AG08395 (cell line): ENCODE data around the gene CNNM2.
"Not testable (repeated sequence)": the region's sequence is repeated elsewhere in the genome, so short reads cannot be mapped to it uniquely, and the experiment has no call there.

ENCODE experiments used
- DNase-seq: peaks from one replicate; pipeline ENCODE4 v3.0.0; 2012; ENCODE audit warnings: mixed read lengths, low spot score

CNNM2 gene

DNA sequence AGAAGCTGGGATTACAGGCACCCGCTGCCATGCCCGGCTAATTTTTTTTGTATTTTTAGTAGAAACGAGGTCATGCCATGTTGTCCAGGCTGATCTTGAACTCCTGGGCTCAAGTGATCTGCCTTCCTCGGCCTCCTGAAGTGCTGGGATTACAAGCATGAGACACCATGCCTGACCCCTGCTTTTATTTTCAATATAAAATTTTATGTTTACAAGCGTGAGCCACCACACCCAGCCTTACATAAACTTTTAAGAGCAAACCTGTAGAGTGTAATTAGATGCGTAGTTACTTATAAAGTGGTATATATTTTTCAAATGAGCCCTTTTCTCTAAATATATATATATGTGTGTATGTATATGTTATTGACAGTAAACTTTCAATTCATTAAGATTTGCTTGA, 8.7 kb downstream of the CNNM2 start:
- DNase-seq = no peak

DNA sequence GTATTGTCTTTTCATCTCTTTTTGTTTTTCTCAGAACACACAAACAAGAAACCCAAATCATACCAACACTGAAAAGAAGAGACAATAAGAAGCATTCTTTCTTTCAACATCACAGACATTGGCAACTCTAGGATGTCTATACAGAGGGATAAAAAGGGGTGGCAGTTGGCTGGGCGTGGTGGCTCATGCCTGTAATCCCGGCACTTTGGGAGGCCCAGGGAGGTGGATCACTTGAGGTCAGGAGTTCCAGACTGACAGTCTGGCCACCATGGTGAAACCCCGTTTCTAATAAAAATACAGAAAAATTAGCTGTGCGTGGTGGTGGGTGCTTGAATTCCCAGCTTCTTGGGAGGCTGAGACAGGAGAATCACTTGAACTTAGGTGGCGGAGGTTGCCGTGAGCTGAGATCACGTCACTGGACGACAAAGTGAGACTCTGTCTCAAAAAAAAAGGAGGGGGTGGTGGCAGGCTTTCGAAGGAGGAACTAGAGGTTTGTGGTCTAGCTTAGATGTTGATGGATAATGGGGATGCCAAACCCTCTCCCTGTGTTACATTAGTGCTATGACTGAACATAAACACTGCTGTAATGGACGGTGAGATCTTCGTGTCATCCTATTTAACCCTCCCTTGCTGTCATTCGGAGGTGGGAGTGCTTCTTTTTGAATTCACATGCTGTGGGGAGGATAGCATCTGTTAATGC, 9.4 kb downstream of the CNNM2 start:
- DNase-seq = no peak

DNA sequence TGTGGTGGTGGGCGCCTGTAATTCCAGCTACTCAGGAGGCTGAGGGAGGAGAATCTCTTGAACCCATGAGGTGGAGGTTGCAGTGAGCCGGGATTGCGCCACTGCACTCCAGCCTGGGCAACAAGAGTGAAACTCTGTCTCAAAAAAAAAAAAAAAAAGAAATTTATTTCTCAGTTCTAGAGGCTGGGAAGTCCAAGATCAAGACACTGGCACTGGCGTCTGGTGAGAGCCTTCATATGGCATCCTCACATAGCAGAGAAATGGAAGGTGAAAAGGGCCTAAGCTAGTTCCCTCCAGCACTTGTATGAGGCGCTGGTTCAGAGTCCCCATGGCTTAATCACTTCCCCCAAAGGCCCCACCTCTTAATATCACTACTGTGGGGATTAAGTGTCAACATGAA, 10.3 kb downstream of the CNNM2 start:
- DNase-seq = not testable (repeated sequence)

DNA sequence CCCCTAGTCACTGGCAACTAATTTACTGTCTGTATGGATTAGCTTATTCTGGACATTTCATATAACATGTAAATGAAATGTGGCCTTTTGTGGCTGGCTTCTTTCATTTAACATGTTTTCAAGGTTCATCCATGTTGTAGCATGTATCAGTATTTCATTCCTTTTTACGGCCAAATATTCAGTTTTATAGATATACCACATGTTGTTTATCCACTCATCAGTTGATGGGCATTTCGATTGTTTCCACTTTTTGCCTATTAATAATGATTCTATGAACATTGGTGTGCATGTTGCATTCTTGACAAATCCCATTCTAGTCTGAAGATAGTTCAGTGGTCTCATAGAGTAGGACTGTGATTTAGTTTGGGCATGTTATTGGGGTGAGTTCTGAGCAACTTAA, 12.6 kb downstream of the CNNM2 start:
- DNase-seq = no peak

DNA sequence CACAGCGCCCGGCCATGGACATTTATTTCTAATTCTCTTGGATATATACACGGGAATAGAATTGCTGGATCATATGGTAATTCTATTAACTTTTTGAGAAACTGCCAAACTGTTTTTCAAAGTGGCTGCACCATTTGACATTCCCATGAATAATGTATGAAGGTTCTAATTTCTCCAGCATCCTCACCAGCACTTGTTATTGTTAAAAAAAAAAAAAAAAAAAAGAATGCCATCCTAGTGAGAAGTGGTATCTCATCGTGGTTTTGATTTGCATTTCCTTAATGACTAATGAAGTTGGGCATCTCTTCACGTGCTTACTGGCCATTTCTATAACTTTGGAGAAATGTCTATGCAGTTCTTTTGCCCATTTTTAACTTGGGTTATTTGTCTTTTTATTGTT, 13.5 kb downstream of the CNNM2 start:
- DNase-seq = no peak

DNA sequence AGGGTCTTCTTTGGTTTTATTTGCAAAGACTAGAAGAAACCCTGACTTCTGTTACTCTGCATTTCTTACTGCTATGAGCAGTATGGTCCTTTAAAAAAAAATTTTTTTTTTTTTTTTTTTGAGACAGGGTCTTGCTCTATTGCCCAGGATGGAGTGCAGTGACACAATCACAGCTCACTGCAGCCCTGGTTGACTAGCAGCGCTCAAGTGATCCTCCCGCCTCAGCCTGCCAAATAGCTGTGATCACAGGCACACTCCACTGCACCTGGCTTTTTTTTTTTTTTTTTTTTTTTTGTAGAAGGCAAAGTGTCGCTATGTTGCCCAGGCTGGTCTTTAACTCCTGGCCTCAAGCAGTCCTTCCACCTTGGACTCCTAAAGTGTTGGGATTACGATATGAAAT, 17.4 kb downstream of the CNNM2 start:
- no peak for DNase-seq

DNA sequence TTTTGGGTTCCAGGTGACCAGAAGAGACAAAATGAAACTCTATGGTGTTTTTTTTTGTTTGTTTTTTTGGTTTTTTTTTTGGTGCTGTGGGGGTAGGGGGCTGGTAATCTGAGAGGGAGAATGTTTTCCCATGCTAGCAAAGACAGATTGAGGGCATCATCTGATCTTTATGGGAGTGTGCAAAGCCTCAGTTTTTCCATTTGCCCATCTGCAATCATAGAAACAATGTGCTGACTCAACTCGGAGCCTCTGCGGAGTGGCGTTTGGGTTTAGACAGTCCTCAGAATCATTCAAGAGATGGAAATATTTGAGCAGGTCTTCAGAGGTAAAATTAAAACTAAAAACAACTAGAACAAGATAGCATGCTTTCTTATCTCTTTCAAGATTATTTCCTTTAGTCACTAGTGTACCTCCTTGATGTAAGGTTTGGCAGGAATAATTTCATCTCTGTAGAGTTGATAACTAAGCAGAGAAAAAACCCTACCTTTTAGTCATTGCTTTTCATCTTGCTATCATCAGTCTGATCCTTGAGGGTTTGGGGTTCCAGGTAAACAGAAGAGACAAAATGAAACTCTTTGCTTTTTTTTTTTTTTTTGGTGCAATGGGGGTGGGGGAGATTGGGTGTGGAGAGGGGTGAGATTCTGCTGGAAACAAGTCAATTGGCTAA, 18.0 kb downstream of the CNNM2 start:
- no peak for DNase-seq

DNA sequence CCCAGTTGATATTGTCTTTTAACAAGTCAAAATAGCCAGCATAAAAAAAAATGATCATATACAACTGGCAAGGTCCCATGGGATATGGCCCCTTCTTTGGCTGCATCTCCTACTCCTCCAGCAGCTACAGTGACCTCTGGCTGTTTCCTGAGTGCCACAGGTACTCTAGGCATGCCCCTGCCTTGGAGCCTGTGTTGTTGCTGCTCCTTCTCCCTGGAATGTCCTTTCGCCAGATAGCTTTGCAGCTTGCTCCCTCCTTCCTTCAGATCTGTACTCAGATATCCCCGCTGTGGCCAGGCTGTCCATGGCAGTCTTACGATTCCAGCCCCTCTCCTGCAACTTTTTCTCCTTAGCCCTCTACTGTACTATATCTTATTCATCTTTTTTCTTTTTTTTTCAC, 23.3 kb downstream of the CNNM2 start:
- DNase-seq = no peak

DNA sequence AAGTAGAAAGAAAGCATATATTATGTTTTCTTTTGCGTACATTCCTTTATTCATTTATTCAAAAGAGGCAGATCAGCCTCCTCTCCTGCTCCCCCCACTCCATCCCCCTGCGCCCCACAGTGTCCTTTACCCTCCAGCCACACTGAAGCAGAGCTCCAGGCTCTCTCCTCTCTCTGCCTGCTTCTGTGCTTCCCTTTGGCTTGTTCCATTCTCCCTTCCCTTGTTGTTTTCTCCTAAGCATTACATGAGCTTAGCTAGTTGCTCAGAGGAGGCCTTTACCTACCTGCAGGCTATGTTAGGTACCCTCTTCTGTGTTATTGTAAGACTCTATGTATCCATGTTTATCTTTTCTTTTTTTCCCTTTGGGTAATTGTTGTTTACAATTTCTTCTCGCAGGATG, 27.4 kb downstream of the CNNM2 start:
- no peak for DNase-seq

DNA sequence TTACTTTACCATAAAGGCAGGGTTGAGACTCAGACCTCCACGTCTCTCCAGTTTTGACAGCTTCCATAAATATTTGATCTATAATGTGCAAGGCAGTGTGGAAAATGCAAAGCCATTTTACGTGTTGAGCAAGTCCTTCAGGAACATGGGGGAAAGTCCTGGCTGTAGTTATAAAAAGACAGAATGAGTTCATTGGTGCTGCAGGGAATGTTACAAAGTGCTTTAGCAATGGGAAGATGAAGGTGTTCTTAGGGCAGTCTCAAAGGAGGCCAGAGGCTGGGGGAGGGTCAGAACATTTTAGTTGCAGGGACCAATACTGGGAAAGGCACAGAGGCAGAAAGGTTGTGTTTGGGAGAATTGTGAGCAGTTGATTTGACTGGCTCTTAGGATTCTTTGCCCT, 27.9 kb downstream of the CNNM2 start:
- DNase-seq = no peak

DNA sequence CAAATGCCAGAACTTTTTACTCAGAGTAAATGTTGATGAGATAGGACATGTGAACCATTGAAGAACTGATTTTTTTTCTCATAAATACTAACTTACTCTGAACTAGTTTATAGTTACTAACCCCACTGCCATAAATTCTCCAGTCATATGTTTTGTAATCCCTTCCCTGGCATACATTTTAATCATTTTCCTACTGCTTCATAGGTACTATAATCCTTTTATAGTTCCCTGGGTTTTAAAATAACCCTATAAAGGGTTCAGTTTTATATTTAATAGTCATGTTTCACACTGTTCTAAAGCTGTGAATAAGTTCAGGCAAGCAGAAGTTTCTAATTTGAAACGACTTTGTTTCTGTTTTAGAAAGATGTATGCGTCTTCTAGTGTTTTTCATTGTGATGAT, 28.9 kb downstream of the CNNM2 start:
- DNase-seq = no peak

DNA sequence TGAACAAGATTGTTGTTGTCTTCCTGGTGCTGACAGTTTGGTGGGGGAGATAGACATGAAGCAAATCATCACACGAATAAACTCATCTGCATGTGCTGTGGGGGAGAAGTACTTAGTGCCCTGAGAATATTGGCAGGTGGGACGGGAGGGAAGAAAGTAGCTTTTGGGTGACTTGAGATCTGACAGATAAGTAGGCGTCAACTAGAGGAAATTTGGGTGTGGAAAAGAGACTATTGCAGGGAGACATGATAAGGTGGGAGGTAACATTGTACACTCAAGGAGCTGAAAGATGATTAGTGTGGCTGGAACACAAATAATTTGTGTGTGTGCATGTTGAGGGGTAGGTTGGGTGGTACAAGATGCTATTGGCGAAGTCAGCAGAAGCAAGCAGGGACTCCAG, 30.1 kb downstream of the CNNM2 start:
- no peak for DNase-seq

DNA sequence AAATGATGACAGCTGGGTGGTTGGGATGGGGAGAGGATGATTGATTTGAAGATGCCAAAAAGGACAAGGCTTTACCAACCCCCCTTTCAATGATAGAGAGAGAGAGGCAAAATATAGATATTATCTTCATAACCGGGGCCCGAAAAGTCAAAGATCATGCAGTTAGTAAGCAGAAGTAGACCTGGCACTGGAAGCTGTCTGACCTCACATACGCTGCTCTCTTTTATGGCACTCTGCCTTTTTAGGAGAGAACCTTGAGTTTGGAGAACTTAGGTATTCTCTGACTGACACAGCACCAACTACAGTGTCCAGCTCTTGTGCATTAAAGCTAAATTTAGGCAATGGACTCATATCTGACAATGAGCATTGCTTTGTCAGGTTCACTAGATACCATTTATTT, 30.7 kb downstream of the CNNM2 start:
- DNase-seq = no peak

DNA sequence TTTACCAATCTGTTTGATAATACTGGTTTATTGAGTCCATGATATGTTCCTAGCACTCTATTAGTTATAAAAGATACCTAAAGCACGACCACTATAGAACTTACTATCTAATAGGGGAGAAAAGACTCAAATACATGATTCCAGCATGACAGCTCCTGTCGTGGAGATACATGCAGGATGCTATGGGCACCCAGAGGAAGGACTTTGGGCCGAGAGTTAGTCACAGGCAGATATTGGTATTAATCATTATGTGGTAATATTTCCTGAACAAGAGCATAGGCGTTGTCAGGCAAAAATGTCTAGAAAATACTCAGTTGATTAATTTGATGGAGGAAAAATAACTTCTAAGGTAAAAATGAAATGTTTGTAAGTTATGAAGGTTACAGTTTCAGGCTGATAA, 31.8 kb downstream of the CNNM2 start:
- DNase-seq = no peak

DNA sequence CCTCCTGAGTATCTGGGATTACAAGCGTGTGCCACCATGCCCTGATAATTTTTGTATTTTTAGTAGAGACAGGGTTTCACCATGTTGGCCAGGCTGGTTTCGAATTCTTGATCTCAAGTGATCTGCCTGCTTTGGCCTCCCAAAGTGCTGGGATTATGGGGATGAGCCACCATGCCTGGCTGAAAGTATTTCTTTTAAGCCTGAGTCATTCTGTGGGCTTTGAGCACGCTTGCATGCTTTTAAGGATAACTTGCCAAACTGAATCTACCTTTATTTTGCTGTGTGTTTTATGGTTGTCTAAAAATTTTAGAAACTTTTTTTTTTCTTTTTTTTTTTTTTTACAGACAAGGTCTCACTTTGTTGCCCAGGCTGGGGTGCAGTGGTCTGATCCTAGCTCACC, 33.2 kb downstream of the CNNM2 start:
- DNase-seq = no peak

DNA sequence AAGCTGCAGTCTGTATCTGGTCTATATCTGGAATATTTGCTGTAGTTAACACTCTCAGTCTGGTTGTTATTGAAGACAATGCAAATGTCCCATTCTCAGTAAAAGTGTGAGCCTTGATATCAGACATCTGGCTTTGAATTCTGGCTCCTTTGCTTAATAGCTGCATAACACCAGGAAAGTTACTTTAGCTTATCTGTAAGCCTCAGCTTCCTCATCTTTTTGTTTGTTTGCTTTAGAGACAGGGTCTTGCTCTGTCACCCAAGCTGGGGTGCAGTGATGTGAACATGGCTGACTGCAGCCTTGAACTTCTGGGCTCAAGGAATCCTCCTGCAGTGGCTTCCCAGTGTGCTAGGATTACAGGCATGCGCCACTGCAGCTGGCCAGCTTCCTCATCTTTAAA, 41.3 kb downstream of the CNNM2 start:
- no peak for DNase-seq

DNA sequence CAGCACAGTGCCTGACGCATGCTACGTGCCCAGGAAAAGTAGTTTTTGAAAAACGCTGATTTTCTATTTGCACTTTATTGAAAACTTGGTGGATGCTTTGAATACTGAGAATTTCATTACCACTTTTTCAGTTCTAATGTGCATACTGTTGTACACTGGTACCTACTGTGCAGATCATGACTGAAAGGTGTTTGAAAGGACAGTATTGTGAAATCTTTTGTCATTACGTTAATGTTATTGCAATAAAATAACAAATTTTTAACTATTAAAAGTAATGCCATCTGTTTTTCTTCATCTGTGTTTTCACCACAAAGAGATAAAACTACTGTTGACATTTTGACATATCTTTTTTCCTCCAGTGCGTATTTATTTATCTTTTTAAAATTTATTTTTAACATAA, 42.1 kb downstream of the CNNM2 start:
- no peak for DNase-seq

DNA sequence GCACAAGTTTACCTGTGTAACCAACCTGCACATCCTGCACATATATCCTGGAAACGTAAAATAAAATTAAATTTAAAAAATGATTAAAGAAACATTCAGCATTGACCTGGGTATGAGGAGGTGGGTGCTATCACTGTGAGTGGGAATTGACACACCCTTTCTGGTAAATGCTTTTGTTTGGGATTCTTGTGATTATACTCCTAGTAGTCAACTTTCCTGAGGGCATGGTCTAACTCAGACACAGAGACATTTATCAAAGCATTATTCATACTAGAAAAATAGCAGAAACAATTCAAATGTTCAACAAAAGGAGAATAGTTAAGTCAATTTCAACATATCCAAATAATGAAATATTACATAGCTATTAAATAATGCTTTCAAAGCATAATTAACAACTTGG, 44.2 kb downstream of the CNNM2 start:
- DNase-seq = no peak

DNA sequence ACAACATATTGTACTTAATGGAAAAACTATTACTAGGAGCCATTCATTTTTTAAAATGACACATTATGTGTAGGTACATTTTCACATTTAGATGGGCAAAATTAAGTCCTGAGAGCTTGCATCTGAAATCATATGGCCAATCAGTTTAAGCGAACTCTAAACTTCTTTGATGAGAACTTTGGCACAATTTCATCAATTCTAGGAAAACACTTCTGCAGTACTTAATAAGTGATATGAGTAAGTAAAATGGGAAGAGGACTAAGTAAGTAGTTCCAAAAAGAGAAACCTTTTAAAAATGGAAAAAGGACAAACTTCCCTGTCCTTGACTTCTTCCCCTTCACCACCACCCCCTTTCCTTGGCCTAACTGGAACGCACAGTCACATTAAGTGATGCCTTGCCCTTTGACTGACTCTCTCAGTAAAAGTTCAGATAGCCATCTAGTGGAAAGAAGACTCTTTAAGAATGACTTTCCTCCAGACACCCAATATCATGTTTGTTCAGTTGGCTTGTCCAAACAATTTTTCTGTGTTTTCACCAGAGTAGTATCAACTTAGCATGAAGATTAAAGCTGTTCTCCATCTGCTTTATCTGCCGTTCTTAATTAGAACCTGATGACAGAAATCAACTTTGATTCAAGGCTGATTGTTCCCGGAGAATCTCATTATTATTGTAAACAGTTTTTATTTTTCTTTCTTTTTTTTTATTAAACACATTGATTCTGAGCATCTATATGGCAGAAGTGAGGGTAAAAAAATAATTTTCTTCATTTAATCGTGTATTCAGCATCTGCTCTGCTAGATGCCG, 45.1 kb downstream of the CNNM2 start:
- no peak for DNase-seq

DNA sequence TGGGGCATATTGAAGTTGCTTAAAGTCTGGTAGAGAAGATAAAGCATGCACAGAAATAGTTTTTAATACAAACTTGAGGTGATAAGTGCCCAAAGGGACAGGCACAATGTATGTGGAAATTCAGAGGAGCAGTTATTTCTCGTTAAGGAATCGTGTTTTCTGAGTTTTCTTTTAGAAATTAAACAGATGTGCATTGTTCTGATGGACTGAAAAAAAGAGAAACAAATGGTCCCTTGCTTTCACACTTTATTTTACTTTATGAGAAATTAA, 45.6 kb downstream of the CNNM2 start:
- DNase-seq = no peak

DNA sequence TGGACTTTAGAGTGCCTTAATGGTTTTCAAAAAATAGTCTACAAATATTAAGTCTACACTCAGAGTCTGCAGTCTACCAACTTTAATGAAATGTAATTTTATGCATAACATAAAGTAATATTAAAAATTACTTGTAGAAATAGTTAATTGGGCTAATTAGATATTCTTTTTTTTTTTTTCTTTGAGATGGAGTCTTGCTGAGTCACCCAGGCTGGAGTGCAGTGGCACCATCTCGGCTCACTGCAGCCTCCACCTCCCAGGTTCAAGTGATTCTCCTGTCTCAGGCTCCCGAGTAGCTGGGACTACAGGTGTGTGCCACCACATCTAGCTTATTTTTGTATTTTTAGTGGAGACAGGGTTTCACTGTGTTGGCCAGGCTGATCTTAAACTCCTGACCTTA, 46.0 kb downstream of the CNNM2 start:
- not testable (repeated sequence) for DNase-seq

DNA sequence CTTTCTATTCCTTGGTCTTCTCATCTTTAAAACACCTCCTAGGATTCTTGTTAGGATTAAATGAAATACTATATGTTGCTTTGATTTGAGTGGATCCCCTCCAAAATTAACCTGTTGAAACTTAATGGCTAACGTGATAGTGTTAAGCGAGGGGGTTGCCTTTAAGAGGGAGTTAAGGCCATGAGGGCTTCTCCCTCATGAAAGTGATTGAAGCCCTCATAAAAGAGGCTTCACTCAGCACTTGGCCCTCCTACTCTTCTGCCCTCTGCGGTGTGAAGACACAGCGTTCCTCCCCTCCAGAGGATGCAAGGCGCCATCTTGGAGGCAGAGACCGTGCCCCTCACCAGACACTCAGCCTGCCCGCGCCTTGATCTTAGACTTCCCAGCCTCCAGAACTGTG, 46.6 kb downstream of the CNNM2 start:
- no peak for DNase-seq

DNA sequence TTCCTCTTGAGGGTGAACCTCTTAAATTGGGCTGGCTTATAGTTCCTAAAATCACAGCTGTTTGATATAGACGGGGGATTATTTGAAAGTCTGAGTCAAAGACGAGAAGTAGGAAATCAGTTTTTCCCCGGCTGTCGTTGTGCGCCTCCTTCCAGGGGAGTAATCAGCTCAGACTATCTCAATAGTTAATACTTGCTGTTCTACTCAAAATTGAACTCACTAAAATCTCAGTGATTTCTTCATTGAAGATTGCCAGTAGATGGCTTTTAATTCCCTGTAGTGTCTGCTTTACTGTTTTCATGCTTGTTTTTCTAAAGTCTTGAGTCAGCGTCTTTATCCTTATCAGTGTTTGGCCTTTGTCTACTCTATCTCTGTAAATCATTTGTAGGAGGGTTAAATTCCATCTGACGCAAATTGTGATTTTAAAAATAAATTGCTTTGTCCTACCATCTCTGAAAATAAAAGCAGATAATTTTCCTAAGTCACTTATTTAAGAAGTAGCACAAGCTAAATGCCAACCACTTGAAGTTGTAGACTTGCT, 47.3 kb downstream of the CNNM2 start:
- no peak for DNase-seq
